ENCODE data around the gene CACNA1A.

- TF ChIP-seq POLR2A (IDR thresholded peaks at IDR 0.05; ENCODE audit: low read length) (no peak), POLR2AphosphoS2 (conservative IDR thresholded peaks at IDR 0.05; ENCODE audit: low read length) (no peak), MAFK (IDR thresholded peaks at IDR 0.05; ENCODE audit: partially characterized antibody) (no peak), CTCF (IDR thresholded peaks at IDR 0.05) (no peak), JUN (IDR thresholded peaks at IDR 0.05) (no peak), ZFP36 (IDR thresholded peaks at IDR 0.05; ENCODE audit: borderline replicate concordance, partially characterized antibody) (no peak)
Measured at GRCh38 chr19:13429563-13429962, 76.7 kb downstream of the CACNA1A start.
